GM13976 (cell line): ENCODE data around the gene TSC2.
A peak's percentile ranks its signal among the peaks of the same experiment; 100 is the strongest.
"Not testable (repeated sequence)": the region's sequence is repeated elsewhere in the genome, so short reads cannot be mapped to it uniquely, and the experiment has no call there.

ENCODE experiments used
- DNase-seq: peaks from one replicate; pipeline ENCODE4 v3.0.0; 2012; ENCODE audit warnings: low spot score
- CTCF ChIP-seq: IDR thresholded peaks from 2 replicates; pipeline ENCODE4 v1.5.1; 2012; ENCODE audit warnings: borderline replicate concordance, mild to moderate bottlenecking; ENCODE audit not compliant: insufficient read depth; ENCODE audit errors: extremely low read depth, missing control alignments, control extremely low read depth
- in situ Hi-C: fragments of 300-500 bp; cut with MboI; formaldehyde crosslinking; loops from one replicate; pipeline ENCODE4 v1.12.0; 2022; ENCODE audit warnings: low sequenced_read_pairs, mixed read lengths, inconsistent platforms; ENCODE audit not compliant: unreplicated experiment

The TSC2 gene

GRCh38 chr16:2009791-2010510, 37.8 kb upstream of the TSC2 start, which contains the start of gene ZNF598:
Gene ZNF598, minus strand, starts transcription at chr16:2009821.
- in situ Hi-C loops: loop anchor here (5.0 to 25.0 kb wide), 2 partner anchors 127 to 477 kb away; partner anchors contain the start of genes PKD1 and TBC1D24
- TF ChIP-seq CTCF: no peak
- DNase-seq: peak; percentile 98

- not testable (repeated sequence) for DNase-seq
- in situ Hi-C loops: loop anchor here (5.0 to 25.0 kb wide), 2 partner anchors 126 to 476 kb away; partner anchors contain the start of genes PKD1 and TBC1D24
These were observed 36.1 kb upstream of the TSC2 start for GRCh38 chr16:2011726-2012125.

- DNase-seq: no peak
- no peak for TF ChIP-seq CTCF
- in situ Hi-C loops: loop anchor here (5.0 to 25.0 kb wide), 2 partner anchors 124 to 474 kb away; partner anchors contain the start of genes PKD1 and TBC1D24
These were observed 34.3 kb upstream of the TSC2 start for GRCh38 chr16:2013527-2013926.

- in situ Hi-C loops: loop anchor here (25.0 kb wide), 1 partner anchor 472 kb away; the partner anchor contains the start of gene TBC1D24
- TF ChIP-seq CTCF: no peak
- no peak for DNase-seq
These were observed 32.5 kb upstream of the TSC2 start for GRCh38 chr16:2015117-2015946.

DNA sequence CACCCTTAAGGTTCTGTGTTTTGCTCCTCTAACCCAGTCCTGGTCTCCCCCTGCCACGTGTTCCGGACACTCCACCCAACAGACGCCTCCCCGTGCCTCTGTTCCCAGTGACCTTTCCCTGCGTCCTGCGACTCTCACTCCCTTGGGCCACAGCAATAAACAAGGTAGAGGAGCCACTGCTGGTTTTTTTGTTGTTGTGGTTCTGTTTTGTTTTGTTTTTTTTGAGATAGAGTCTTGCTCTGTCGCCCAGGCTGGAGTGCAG, 31.9 kb upstream of the TSC2 start:
- no peak for DNase-seq
- in situ Hi-C loops: loop anchor here (25.0 kb wide), 1 partner anchor 471 kb away; the partner anchor contains the start of gene TBC1D24
- no peak for TF ChIP-seq CTCF

DNA sequence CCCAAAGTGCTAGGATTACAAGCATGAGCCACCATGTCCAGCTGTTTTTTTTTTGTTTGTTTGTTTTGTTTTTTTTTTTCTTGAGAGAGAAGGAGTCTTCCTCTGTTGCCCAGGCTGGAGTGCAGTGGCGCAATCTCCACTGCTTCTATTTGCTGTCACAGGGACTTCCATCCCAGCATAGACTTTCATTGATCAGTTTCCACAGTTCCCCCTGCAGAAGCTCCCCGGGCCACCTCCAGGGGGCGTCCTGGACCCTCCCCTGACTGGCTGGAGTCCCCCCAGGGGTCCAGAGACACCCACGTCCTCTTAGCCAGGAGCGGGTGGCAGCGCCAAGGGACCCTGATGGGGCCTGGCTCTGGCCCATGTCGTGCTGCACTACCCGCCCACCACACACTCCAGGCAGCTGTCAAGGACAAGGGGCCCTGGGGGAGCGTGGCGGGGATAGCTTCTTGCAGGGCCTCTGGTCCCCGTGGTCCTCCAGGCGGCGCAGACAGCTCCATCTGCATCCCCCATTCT, 31.3 kb upstream of the TSC2 start:
- DNase-seq: no peak
- peak; percentile 18 for TF ChIP-seq CTCF
- in situ Hi-C loops: loop anchor here (25.0 kb wide), 1 partner anchor 471 kb away; the partner anchor contains the start of gene TBC1D24

DNA sequence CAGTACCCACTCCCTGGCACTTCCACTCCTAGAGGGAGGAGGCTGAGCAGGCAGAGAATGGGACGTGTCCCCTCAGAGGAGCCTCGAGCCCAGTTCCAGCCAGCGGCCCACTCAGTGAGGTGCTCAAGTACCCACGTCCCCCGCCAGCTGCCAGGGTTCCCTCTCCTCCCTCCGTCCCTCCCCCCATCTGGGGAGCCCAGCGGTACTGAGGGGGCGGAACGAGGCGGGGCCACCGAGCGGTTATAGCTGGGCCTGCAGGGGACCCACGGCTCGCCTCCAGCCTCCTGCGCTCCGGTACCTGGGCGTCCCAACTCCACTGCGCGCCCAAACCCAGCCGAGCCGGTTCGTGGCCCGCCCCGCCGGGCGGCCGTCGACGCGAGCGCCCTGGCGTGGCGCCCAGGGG, 28.3 kb upstream of the TSC2 start, which contains the start of gene NPW:
Gene NPW, plus strand, starts transcription at position 268 of the 403 bp plus-strand sequence.
- no peak for DNase-seq
- in situ Hi-C loops: loop anchor here (25.0 kb wide), 1 partner anchor 468 kb away; the partner anchor contains the start of gene TBC1D24
- TF ChIP-seq CTCF: no peak
